ENCODE data around the gene INTS14. TPM values are rescaled to one million over a fixed set of nuclear protein-coding genes. Genes with fewer than 3 reads are reported as not detected.
A peak's percentile ranks its signal among the peaks of the same experiment; 100 is the strongest.

INTS14 gene
- total RNA-seq, 1 experiment from 2014 or later = 38.2 TPM

GRCh38 chr15:65579762-65580161, 31.2 kb downstream of the INTS14 start:
- POLR2A ChIA-PET = no interaction called here
- Histone ChIP-seq H3K4me1 (no peaks in the 10 kb centered on the region), H3K4me3 (ENCODE audit: low read depth, low read length) (no peak overlapping the region), H3K36me3 (ENCODE audit: control insufficient read depth, insufficient read depth, low read length) (no peaks in the 10 kb centered on the region; the same call in none of the 2 replicates), H3K27me3 (replicated peaks; ENCODE audit: control insufficient read depth, insufficient read depth, low read length) (no peaks in the 10 kb centered on the region), H3K9me3 (no peaks in the 10 kb centered on the region)
- BruUV-seq (replicated peaks) = no TSS peak
- H3K4me3 Mint-ChIP-seq (ENCODE audit: unreplicated experiment) = no peak overlapping the region
- TF ChIP-seq CTCF (IDR thresholded peaks at IDR 0.05; ENCODE audit: insufficient read depth in 1 of 2, low read depth in 1 of 2, low read length in 1 of 2, severe bottlenecking in 1 of 2, unreplicated experiment in 1 of 2) = no peak
- CTCF ChIA-PET = no interaction called here
- H3K27ac Mint-ChIP-seq (ENCODE audit: unreplicated experiment) = no peak overlapping the region
- intact Hi-C loops (cut with micrococcal nuclease; ENCODE audit: unreplicated experiment) = no loop called here
- no peaks in the 10 kb centered on the region for H3K9me3 Mint-ChIP-seq (ENCODE audit: unreplicated experiment)
- DNase-seq = no peak
- no peaks in the 10 kb centered on the region for H3K27me3 Mint-ChIP-seq (ENCODE audit: insufficient read depth, unreplicated experiment)
- no peaks in the 10 kb centered on the region for H3K4me1 Mint-ChIP-seq (ENCODE audit: low read depth, unreplicated experiment)
- peaks cover 77% of the 10 kb centered on the region for H3K36me3 Mint-ChIP-seq (ENCODE audit: insufficient read depth, unreplicated experiment)

DNA sequence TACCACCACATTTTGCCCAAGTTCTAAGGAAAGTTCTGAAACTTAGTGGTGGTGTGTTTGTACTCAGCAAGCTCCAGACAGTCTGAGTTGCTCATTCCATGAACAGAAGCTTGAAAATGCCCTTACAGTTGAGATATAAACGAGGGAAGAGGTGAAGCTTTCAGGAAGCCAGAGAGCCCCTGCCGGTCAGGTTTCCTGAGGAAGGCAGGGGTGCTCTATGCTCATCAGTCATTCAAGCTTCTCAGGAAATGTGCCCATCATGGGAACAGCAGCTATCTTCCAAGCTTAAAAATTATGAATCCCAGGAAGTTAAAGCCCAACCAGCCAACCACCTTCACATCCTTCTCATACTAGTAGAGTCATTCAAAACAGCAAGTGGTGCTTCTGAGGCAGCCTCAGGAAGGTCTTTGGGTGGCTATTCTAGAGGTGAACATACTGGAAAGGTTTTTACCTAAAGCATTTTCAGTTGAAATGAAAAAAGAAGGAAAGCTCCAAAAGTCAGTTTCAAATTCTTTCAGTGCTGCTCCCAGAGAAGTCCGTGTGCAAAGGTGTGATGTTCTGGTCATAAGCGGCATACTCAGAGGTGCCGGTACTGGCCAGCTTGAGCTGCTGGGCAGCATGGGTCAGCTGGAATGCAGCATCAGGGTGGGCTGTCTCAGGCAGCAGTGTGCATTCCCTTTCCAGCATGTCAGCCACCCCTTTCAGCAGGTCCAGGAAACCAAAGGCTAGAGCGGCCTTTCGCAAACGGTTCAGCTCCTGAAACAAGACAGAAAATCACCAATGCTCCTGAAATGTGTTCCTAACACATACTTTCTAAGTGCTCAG, 31.8 kb downstream of the INTS14 start:
- no peak overlapping the region for H3K27ac Mint-ChIP-seq (ENCODE audit: unreplicated experiment)
- POLR2A ChIA-PET = no interaction called here
- intact Hi-C loops (cut with micrococcal nuclease; ENCODE audit: unreplicated experiment) = no loop called here
- Histone ChIP-seq H3K9me3 (no peaks in the 10 kb centered on the region), H3K27me3 (replicated peaks; ENCODE audit: control insufficient read depth, insufficient read depth, low read length) (no peaks in the 10 kb centered on the region), H3K4me3 (ENCODE audit: low read depth, low read length) (no peak overlapping the region), H3K4me1 (no peaks in the 10 kb centered on the region), H3K36me3 (ENCODE audit: control insufficient read depth, insufficient read depth, low read length) (no peaks in the 10 kb centered on the region; the same call in none of the 2 replicates)
- H3K4me3 Mint-ChIP-seq (ENCODE audit: unreplicated experiment) = no peak overlapping the region
- H3K9me3 Mint-ChIP-seq (ENCODE audit: unreplicated experiment) = no peaks in the 10 kb centered on the region
- peaks cover 71% of the 10 kb centered on the region for H3K36me3 Mint-ChIP-seq (ENCODE audit: insufficient read depth, unreplicated experiment)
- no peaks in the 10 kb centered on the region for H3K4me1 Mint-ChIP-seq (ENCODE audit: low read depth, unreplicated experiment)
- CTCF ChIA-PET = no interaction called here
- H3K27me3 Mint-ChIP-seq (ENCODE audit: insufficient read depth, unreplicated experiment) = no peaks in the 10 kb centered on the region
- DNase-seq = no peak
- TF ChIP-seq CTCF (IDR thresholded peaks at IDR 0.05; ENCODE audit: insufficient read depth in 1 of 2, low read depth in 1 of 2, low read length in 1 of 2, severe bottlenecking in 1 of 2, unreplicated experiment in 1 of 2) = no peak
- TSS peak; percentile 57 for BruUV-seq (replicated peaks)

- Histone ChIP-seq H3K4me3 (ENCODE audit: low read depth, low read length) (no peak overlapping the region), H3K36me3 (ENCODE audit: control insufficient read depth, insufficient read depth, low read length) (no peaks in the 10 kb centered on the region; the same call in none of the 2 replicates), H3K27me3 (replicated peaks; ENCODE audit: control insufficient read depth, insufficient read depth, low read length) (no peaks in the 10 kb centered on the region), H3K9me3 (no peaks in the 10 kb centered on the region), H3K4me1 (no peaks in the 10 kb centered on the region)
- TF ChIP-seq CTCF (IDR thresholded peaks at IDR 0.05; ENCODE audit: insufficient read depth in 1 of 2, low read depth in 1 of 2, low read length in 1 of 2, severe bottlenecking in 1 of 2, unreplicated experiment in 1 of 2) = no peak
- Mint-ChIP-seq H3K27me3 (ENCODE audit: insufficient read depth, unreplicated experiment) (no peaks in the 10 kb centered on the region), H3K4me1 (ENCODE audit: low read depth, unreplicated experiment) (no peaks in the 10 kb centered on the region), H3K27ac (ENCODE audit: unreplicated experiment) (no peak overlapping the region), H3K4me3 (ENCODE audit: unreplicated experiment) (no peak overlapping the region), H3K36me3 (ENCODE audit: insufficient read depth, unreplicated experiment) (peaks cover 61% of the 10 kb centered on the region), H3K9me3 (ENCODE audit: unreplicated experiment) (no peaks in the 10 kb centered on the region)
- BruUV-seq (replicated peaks) = TSS peak; percentile 76
- CTCF ChIA-PET = no interaction called here
- POLR2A ChIA-PET = no interaction called here
- intact Hi-C loops (cut with micrococcal nuclease; ENCODE audit: unreplicated experiment) = no loop called here
- no peak for DNase-seq
Measured at GRCh38 chr15:65577129-65577996, 33.6 kb downstream of the INTS14 start.

Data from Caco-2 (cell line).